Breast epithelium (tissue), 4 donors: ENCODE data around the gene ARL17B. TPM values are rescaled to one million over a fixed set of nuclear protein-coding genes. Genes with fewer than 3 reads are reported as not detected.
"Not testable (repeated sequence)": the region's sequence is repeated elsewhere in the genome, so short reads cannot be mapped to it uniquely, and the experiment has no call there.

Experiments
- DNase-seq, 2 donors: peaks; one replicate each; pipeline ENCODE4 v3.0.0-alpha.2; 2019; ENCODE audit warnings: low spot score in 2 of 2
- H3K27ac ChIP-seq, 2 donors: fragments of 200-600 bp; sonication (generic) in 1 of 2; one replicate each; pipeline ENCODE4 v1.5.1; 2016 to 2019; ENCODE audit warnings: mild to moderate bottlenecking in 1 of 2
- H3K27me3 ChIP-seq, 2 donors: fragments of 200-600 bp; sonication (generic) in 1 of 2; one replicate each; pipeline versions ENCODE4 v1.5.1 to v1.6.0; 2017 to 2019; ENCODE audit warnings: control low read depth in 1 of 2, mild to moderate bottlenecking in 1 of 2
- H3K36me3 ChIP-seq: fragments of 200-600 bp; one replicate; pipeline ENCODE4 v1.5.1; 2019
- H3K4me1 ChIP-seq, 2 donors: fragments of 200-600 bp; sonication (generic); one replicate each; pipeline ENCODE4 v1.5.1; 2016 to 2019; ENCODE audit warnings: control low read depth in 1 of 2
- H3K4me3 ChIP-seq, 3 donors: fragments of 200-600 bp; sonication (generic); 1 replicate in 2 of 3; 2 replicates in 1 of 3; pipeline ENCODE4 v1.5.1; 2016 to 2019; ENCODE audit warnings: mild to moderate bottlenecking in 3 of 3, moderate library complexity in 2 of 3
- H3K9me3 ChIP-seq, 2 donors: fragments of 200-600 bp; sonication (generic) in 1 of 2; one replicate each; pipeline ENCODE4 v1.5.1; 2016 to 2019; ENCODE audit warnings: control low read depth in 1 of 2
- intact Hi-C: fragments of 100-400 bp; cut with DNase I; formaldehyde crosslinking; loops from one replicate; pipeline ENCODE4 v1.15.1; 2023; ENCODE audit warnings: low total_unique reads
- total RNA-seq, 3 donors: library from RNA; depleted of rRNA; stranded (reverse); fragments of >200 nt; gene quantifications; one replicate each; pipeline ENCODE4 v1.1.0, GENCODE V29; 2016

ARL17B gene
- total RNA-seq, 3 donors from 2014 or later, result 8.2 to 11.8 (median 9.8) TPM

DNA sequence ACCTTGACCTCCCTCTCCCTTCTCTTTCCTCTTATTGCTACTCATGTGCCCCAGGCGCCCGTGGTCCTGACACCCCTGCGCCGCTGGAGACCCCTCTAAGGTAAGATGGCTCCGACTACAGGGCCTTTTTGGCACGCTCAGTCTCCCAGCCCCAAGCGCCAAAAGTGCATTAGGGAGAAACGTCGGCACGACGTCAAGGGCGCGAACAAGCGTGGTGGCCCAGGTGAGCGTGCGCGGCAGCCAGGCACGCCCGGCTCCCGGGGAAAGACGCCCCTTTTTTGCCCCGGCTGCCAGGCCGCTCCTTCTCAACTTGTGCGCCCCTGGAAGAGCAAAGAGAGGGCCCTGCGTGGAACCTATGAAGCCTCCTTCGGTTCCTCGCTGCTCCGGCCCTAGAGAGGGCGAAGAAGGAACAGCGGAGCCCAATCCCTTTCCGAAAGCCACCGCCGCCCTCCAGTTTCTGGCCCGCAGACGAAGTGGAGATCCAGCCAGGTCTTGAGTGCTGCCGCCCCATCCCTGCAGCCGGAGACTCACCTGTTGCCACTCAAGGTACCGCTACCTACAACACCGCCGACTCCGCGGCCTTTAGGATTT lies 326 bp downstream of the ARL17B start:
- H3K9me3 ChIP-seq, result not testable (repeated sequence)

DNA sequence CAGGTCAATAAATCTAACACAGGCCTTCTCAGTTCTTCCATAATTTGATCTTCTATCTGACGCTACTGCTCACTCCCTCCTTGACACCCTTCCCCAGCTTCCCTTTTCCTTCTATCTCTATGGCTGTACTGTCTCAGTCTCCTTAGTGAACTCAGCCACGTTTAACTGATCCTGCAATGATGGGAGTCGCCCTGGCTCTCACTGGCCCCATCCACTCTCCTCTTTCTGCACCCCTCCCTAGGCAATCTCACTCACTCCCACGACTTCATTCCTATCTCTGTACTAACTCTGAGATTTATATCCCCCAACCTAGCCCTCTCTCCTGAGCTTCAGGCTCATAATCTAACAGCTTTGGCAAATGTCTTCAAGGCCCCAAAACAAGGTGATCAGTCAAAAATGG lies 7.7 kb downstream of the ARL17B start:
- intact Hi-C loops, result not testable (repeated sequence)

More for the DNA sequence above, 326 bp downstream of the ARL17B start:
- intact Hi-C loops, H3K4me1 ChIP-seq, H3K27ac ChIP-seq, H3K27me3 ChIP-seq, H3K36me3 ChIP-seq, DNase-seq: not testable (repeated sequence)
- H3K4me3 ChIP-seq, result peak overlapping the region in 2 of 3 donors; percentile 28 to 53

DNA sequence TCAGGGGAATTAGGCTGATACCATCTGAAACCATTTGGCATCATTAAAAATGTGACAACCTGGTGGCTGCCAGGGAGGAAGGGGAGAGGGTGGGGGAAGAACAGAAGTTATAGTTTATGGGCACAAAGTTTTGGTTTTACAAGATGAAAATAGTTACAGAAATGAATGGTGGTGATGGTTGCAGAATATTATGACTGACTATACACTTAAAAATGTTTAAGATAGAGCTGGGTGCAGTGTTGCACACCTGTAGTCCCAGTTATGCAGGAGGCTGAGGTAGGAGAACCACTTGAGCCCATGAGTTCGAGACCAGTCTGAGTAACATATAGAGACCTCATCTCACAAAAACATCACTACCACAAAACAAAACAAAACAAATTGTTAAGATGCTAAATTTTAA lies 12.5 kb downstream of the ARL17B start:
- H3K4me3 ChIP-seq, H3K4me1 ChIP-seq, DNase-seq, intact Hi-C loops, H3K36me3 ChIP-seq, H3K27me3 ChIP-seq, H3K27ac ChIP-seq, H3K9me3 ChIP-seq: not testable (repeated sequence)

More for the DNA sequence above, 7.7 kb downstream of the ARL17B start:
- DNase-seq, H3K9me3 ChIP-seq, H3K4me1 ChIP-seq, H3K4me3 ChIP-seq, H3K27me3 ChIP-seq, H3K36me3 ChIP-seq, H3K27ac ChIP-seq: not testable (repeated sequence)

DNA sequence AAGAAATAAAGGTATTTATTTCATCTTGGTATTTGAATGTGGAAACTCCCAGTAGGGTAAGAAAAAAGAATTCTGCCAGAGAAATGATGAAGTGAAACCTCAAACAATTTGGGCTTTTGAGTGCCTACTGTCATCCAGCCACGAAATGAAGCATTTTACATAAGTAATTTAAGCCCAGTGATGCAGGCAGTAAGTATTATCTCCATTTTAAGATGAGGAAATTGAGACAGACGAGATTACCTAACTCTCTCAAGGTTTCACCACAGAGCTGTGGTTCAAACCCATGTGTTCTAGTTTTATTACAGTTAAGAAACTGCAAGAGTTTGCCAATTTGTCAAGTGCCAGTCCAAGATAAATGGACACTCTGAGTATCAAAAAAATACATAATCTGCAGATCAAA lies 13.2 kb downstream of the ARL17B start:
- DNase-seq, H3K4me1 ChIP-seq, intact Hi-C loops, H3K9me3 ChIP-seq, H3K4me3 ChIP-seq, H3K27ac ChIP-seq, H3K36me3 ChIP-seq, H3K27me3 ChIP-seq: not testable (repeated sequence)

DNA sequence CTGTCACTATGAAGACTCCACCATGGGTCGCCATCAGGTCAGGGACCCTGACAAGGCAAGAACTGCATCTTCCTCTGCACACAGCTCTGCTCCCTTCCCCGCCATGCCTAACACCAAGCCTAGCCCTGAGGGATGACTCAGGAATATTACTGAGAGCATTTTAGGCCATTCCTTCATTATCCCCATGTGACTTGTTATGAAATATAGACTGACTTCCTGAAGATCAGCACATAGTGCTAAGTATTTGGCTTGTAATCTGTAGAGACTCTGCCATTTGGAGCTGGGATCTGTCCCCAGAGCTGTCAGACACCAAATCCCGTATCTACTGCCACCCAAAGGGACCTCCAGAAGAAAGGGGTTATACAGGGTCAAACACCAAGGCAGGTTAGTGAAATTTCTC lies 19.4 kb downstream of the ARL17B start:
- H3K9me3 ChIP-seq, H3K27ac ChIP-seq, H3K27me3 ChIP-seq, H3K36me3 ChIP-seq, DNase-seq, H3K4me1 ChIP-seq, H3K4me3 ChIP-seq, intact Hi-C loops: not testable (repeated sequence)

DNA sequence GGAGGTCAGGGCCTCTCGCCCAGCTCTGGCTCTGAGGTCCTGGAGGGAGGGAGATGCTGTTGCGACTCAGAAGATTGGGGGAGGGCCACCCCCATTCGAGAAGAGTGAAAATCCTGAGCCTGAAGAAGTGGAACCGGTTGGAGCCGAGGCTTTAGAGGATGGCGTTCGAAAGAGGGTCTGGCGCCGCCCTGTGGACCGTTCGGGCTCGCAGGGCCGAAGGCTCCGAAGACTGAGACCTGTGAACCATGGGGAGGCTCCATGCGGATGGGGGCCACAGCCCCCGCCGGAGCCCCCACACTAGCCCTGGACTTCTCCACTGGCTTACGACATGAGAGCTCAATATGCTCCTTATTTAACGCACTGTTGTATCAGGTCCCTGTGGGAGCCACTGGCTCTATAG lies 20.3 kb downstream of the ARL17B start:
- H3K4me3 ChIP-seq, intact Hi-C loops, DNase-seq, H3K27me3 ChIP-seq, H3K4me1 ChIP-seq, H3K36me3 ChIP-seq, H3K27ac ChIP-seq, H3K9me3 ChIP-seq: not testable (repeated sequence)

DNA sequence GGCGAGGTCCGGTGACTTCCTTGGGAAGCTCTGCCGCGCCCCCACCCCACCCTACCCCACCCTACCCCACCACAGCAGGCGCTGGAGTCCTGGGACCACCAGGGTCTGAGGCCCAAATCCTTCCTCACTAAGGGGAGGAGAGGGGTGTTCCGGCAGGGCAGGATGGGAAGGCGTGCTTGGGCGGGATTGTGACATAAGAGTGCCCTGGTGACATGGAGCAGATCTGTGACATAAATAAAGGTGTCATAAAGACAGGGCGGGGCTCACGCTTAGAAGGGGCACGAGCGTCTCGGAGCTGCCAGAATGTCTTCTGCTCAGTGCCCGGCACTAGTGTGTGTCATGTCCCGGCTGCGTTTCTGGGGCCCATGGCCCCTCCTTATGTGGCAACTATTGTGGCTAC lies 66.7 kb downstream of the ARL17B start, which contains the start of gene LRRC37A:
Gene LRRC37A, plus strand, starts transcription at position 301 of the 400 bp plus-strand sequence. Its CDS starts 3 bp downstream, at position 304.
- H3K27ac ChIP-seq, DNase-seq, H3K4me1 ChIP-seq, intact Hi-C loops, H3K4me3 ChIP-seq, H3K27me3 ChIP-seq, H3K36me3 ChIP-seq, H3K9me3 ChIP-seq: not testable (repeated sequence)

DNA sequence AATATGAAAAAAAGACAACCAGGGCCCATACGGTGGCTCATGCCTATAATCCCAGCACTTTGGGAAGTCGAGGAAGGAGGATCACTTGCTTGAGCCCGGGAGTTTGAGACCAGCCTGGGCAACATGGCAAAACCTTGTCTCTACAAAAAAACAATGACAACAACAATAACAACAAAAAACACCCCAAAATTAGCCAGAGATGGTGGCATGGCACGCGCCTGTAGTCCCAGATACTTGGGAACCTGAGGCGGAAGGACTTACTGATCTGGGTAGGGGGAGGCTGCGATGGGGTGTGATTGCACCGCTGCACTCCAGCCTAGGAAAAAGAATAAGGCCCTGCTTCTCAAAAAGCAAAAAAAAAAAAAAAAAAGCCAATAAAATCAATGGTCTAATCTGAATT lies 69.9 kb downstream of the ARL17B start:
- intact Hi-C loops, H3K27ac ChIP-seq, H3K4me1 ChIP-seq, H3K36me3 ChIP-seq, DNase-seq, H3K9me3 ChIP-seq, H3K4me3 ChIP-seq, H3K27me3 ChIP-seq: not testable (repeated sequence)

DNA sequence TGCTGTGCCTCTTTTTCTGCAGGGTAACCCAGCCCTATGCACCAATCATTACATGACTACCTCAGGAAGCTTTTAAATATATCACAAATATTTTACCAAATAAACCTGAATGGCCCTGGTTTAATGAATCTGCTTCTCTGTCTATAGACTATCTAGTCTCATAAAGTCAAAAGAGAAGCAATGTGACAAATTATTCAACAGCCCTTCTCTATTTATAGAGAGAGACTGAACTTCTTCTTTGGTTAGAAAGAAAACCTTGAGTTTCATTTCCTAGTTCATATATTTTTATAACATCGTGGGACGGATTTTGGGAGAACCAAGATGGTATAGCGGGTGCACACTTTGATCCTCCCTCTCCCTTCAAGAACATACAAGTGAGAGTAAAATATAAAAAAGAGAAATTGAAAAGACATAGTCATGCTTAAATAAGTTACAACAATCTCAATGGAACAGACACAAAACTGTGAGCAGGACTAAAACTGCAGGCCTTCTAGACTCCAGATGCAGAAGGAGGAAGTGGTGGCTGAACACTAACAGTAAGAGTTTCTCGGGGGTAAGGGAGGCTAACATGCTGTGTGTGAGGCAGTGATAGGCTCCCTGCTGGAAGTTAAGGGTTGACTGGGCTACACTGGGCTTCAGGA lies 70.5 kb downstream of the ARL17B start:
- H3K9me3 ChIP-seq, intact Hi-C loops, H3K27me3 ChIP-seq, DNase-seq, H3K4me1 ChIP-seq, H3K36me3 ChIP-seq, H3K4me3 ChIP-seq, H3K27ac ChIP-seq: not testable (repeated sequence)

DNA sequence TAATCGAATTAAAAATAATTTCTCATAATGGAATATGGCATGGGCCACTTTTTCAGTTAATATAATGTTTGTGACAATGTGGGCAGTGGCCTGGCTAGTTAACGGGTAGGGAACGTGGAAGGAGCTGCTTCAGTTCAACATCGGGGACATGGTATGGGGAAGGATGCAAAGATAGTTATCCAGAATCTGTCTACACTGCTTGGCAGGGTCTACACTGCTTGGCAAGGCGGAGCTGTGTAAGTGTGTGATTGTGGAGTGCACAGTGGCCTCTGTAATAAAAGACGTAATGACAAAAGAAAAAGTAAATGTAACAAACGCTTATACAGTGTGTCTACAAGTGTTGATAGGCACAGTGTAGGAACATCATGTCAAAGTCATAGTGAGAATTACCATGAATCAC lies 74.0 kb downstream of the ARL17B start:
- H3K4me3 ChIP-seq, H3K4me1 ChIP-seq, H3K27me3 ChIP-seq, H3K27ac ChIP-seq, H3K9me3 ChIP-seq, DNase-seq, H3K36me3 ChIP-seq, intact Hi-C loops: not testable (repeated sequence)
